H9 (cell line): ENCODE results near the gene FLCN. TPM values are rescaled to one million over a fixed set of nuclear protein-coding genes. Genes with fewer than 3 reads are reported as not detected.

Experiments used
- DNase-seq: peaks from one replicate; pipeline ENCODE4 v3.0.0-alpha.2; 2017
- H2AFZ ChIP-seq: one replicate; pipeline ENCODE4 v1.6.1; 2013; ENCODE audit warnings: mild to moderate bottlenecking, low read length, control low read depth, moderate library complexity
- H2AK5ac ChIP-seq: 2 replicates; pipeline ENCODE4 v1.6.1; 2013; ENCODE audit warnings: low read length, control low read depth, mixed read lengths; ENCODE audit not compliant: insufficient read length
- H2BK120ac ChIP-seq: one replicate; pipeline ENCODE4 v1.6.1; 2013; ENCODE audit warnings: low read depth, mild to moderate bottlenecking, low read length, control low read depth, inconsistent platforms; ENCODE audit not compliant: poor library complexity, severe bottlenecking
- H2BK12ac ChIP-seq: 2 replicates; pipeline ENCODE4 v1.6.1; 2013; ENCODE audit warnings: low read length, control low read depth, mixed read lengths, low read depth; ENCODE audit not compliant: insufficient read length
- H2BK15ac ChIP-seq: 2 replicates; pipeline ENCODE4 v1.6.1; 2013; ENCODE audit warnings: low read depth, low read length, control low read depth
- H2BK20ac ChIP-seq: one replicate; pipeline ENCODE4 v1.6.1; 2013; ENCODE audit warnings: low read depth, mild to moderate bottlenecking, low read length, control low read depth, inconsistent platforms; ENCODE audit not compliant: poor library complexity, severe bottlenecking
- H2BK5ac ChIP-seq: 2 replicates; pipeline ENCODE4 v1.6.1; 2013; ENCODE audit warnings: low read length, control low read depth, mixed read lengths; ENCODE audit not compliant: insufficient read length
- H3K14ac ChIP-seq: 2 replicates; pipeline ENCODE4 v1.6.1; 2013; ENCODE audit warnings: low read length, control low read depth; ENCODE audit not compliant: insufficient read depth
- H3K18ac ChIP-seq: 2 replicates; pipeline ENCODE4 v1.6.1; 2013; ENCODE audit warnings: low read depth, mild to moderate bottlenecking, mixed read lengths, low read length, control low read depth; ENCODE audit not compliant: insufficient read length
- H3K23ac ChIP-seq: 2 replicates; pipeline ENCODE4 v1.6.1; 2013; ENCODE audit warnings: low read length, control low read depth, mixed read lengths, low read depth; ENCODE audit not compliant: insufficient read length
- H3K23me2 ChIP-seq: 2 replicates; pipeline ENCODE4 v1.6.1; 2013; ENCODE audit warnings: low read depth, mild to moderate bottlenecking, mixed read lengths, low read length, control low read depth; ENCODE audit not compliant: insufficient read length, poor library complexity, severe bottlenecking
- H3K27ac ChIP-seq: 2 replicates; pipeline ENCODE4 v1.5.1; 2013; ENCODE audit warnings: low read length, control low read depth, mixed read lengths, low read depth; ENCODE audit not compliant: insufficient read length
- H3K27me3 ChIP-seq: 2 replicates; pipeline ENCODE4 v1.6.1; 2013; ENCODE audit warnings: low read length, control low read depth, inconsistent platforms; ENCODE audit not compliant: insufficient read depth
- H3K4ac ChIP-seq: 2 replicates; pipeline ENCODE4 v1.6.1; 2013; ENCODE audit warnings: low read depth, mild to moderate bottlenecking, control low read depth, inconsistent platforms, low read length, moderate library complexity
- H3K4me1 ChIP-seq: 2 replicates; pipeline ENCODE4 v1.6.1; 2013; ENCODE audit warnings: low read length, control low read depth, inconsistent platforms; ENCODE audit not compliant: insufficient read depth
- H3K4me2 ChIP-seq: 2 replicates; pipeline ENCODE4 v1.6.1; 2013; ENCODE audit warnings: low read length, control low read depth, mixed read lengths; ENCODE audit not compliant: insufficient read length, insufficient read depth
- H3K56ac ChIP-seq: 2 replicates; pipeline ENCODE4 v1.6.1; 2013; ENCODE audit warnings: low read depth, mild to moderate bottlenecking, mixed read lengths, low read length, control low read depth; ENCODE audit not compliant: insufficient read length
- H3K79me1 ChIP-seq: 2 replicates; pipeline ENCODE4 v1.6.1; 2013; ENCODE audit warnings: low read depth, mild to moderate bottlenecking, moderate library complexity, low read length, control low read depth, inconsistent platforms; ENCODE audit not compliant: insufficient read depth, poor library complexity, severe bottlenecking
- H3K79me2 ChIP-seq: 2 replicates; pipeline ENCODE4 v1.6.1; 2013; ENCODE audit warnings: low read length, control low read depth, inconsistent platforms; ENCODE audit not compliant: insufficient read depth
- H3K9ac ChIP-seq: 2 replicates; pipeline ENCODE4 v1.6.1; 2013; ENCODE audit warnings: low read length, control low read depth, mixed read lengths; ENCODE audit not compliant: insufficient read length; ENCODE audit errors: extremely low read depth
- H3K9me3 ChIP-seq: one replicate; pipeline ENCODE4 v1.6.1; 2013; ENCODE audit warnings: low read depth, low read length, inconsistent platforms; ENCODE audit not compliant: control insufficient read depth
- H3T11ph ChIP-seq: one replicate; pipeline ENCODE4 v1.6.1; 2013; ENCODE audit warnings: mild to moderate bottlenecking, low read length, control low read depth, inconsistent platforms
- H4K20me1 ChIP-seq: one replicate; pipeline ENCODE4 v1.6.1; 2013; ENCODE audit not compliant: control insufficient read depth, insufficient read length, insufficient read depth
- H4K5ac ChIP-seq: 2 replicates; pipeline ENCODE4 v1.6.1; 2013; ENCODE audit warnings: low read depth, mild to moderate bottlenecking, mixed read lengths, low read length, control low read depth; ENCODE audit not compliant: insufficient read length
- H4K8ac ChIP-seq: replicated peaks from 2 replicates; pipeline ENCODE4 v1.6.1; 2013; ENCODE audit warnings: low read length, control low read depth, mixed read lengths, low read depth; ENCODE audit not compliant: insufficient read length
- H4K91ac ChIP-seq: 2 replicates; pipeline ENCODE4 v1.6.1; 2013; ENCODE audit warnings: low read depth, mild to moderate bottlenecking, moderate library complexity, mixed read lengths, low read length, control low read depth; ENCODE audit not compliant: insufficient read length
- H3K27ac Mint-ChIP-seq, 3 experiments: 2 replicates in 2 of 3; 3 replicates in 1 of 3; pipeline ENCODE4 v1.8.0; 2020 to 2021; ENCODE audit warnings: mixed read lengths in 3 of 3, mild to moderate bottlenecking in 1 of 3, moderate library complexity in 1 of 3
- H3K27me3 Mint-ChIP-seq: 2 replicates; pipeline ENCODE4 v1.8.0; 2021; ENCODE audit warnings: low read depth, mild to moderate bottlenecking, moderate library complexity, mixed read lengths
- H3K36me3 Mint-ChIP-seq, 3 experiments: 2 replicates in 2 of 3; 3 replicates in 1 of 3; pipeline ENCODE4 v1.8.0; 2020 to 2021; ENCODE audit warnings: low read depth in 3 of 3, mixed read lengths in 3 of 3; ENCODE audit not compliant: insufficient read depth in 1 of 3
- H3K4me1 Mint-ChIP-seq, 2 experiments: 2 replicates each; pipeline ENCODE4 v1.8.0; 2020; ENCODE audit warnings: mixed read lengths in 2 of 2
- H3K4me3 Mint-ChIP-seq, 2 experiments: 2 replicates in 1 of 2; 3 replicates in 1 of 2; pipeline ENCODE4 v1.8.0; 2020 to 2021; ENCODE audit warnings: mild to moderate bottlenecking in 2 of 2, mixed read lengths in 2 of 2, moderate library complexity in 1 of 2
- H3K9me3 Mint-ChIP-seq, 2 experiments: 2 replicates in 1 of 2; 3 replicates in 1 of 2; pipeline ENCODE4 v1.8.0; 2020; ENCODE audit warnings: mild to moderate bottlenecking in 2 of 2, mixed read lengths in 2 of 2, moderate library complexity in 1 of 2
- WGBS: extraction: QIAGEN DNeasy Blood & Tissue Kit; methylation state at CpG from one replicate; pipeline ENCODE4 v1.1.7; 2013; ENCODE audit warnings: missing lambda C conversion rate, low lambda C conversion rate, mixed read lengths; ENCODE audit not compliant: insufficient read length; ENCODE audit errors: extremely low coverage; 5-methylcytosine and 5-hydroxymethylcytosine counted together
- total RNA-seq: library from RNA; stranded (reverse); gene quantifications from 2 replicates; pipeline ENCODE4 v1.2.1, GENCODE V29; 2021
- TF ChIP-seq, protein P1 (sequence below): fragments of 200-600 bp; sonication (generic); conservative IDR thresholded peaks from 3 replicates; pipeline ENCODE4 v1.8.0; 2021; ENCODE audit warnings: antibody characterized with exemption, mild to moderate bottlenecking

The FLCN gene
- total RNA-seq, 1 experiment from 2014 or later: 33.3 TPM

DNA sequence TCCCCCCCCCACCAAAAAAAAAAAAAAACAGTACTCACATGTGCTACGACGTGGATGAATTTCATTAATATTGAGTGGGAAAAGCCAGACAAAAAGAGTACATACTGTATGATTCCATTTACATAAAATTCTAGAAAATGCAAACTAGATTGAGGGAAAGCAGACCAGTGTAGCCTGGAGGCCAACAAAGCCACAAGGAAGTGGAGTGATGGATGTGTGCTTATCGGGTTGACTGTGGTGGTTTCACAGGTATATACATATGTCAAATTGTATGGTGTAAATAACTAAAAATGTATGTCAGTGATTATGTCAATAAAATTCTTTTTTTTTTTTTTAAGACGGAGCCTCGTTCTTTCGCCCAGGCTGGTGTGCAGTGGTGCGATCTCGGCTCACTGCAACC is 29.0 kb downstream of the FLCN start:
- Histone ChIP-seq H2AK5ac (no peak overlapping the region), H4K8ac (no peak overlapping the region), H2BK5ac (no peak overlapping the region), H3K14ac (no peak overlapping the region), H3K23me2 (no peaks in the 10 kb centered on the region), H3K18ac (no peak overlapping the region), H4K5ac (no peak overlapping the region), H3K9ac (no peak overlapping the region), H3K56ac (no peak overlapping the region), H3K23ac (no peak overlapping the region), H3K4me1 (no peaks in the 10 kb centered on the region), H4K20me1 (no peaks in the 10 kb centered on the region), H3K9me3 (no peaks in the 10 kb centered on the region), H3K79me1 (no peaks in the 10 kb centered on the region), H3K4me2 (no peak overlapping the region), H2BK12ac (no peak overlapping the region), H2BK20ac (no peak overlapping the region), H2BK15ac (no peak overlapping the region), H3K27me3 (no peaks in the 10 kb centered on the region), H3T11ph (no peak overlapping the region), H3K79me2 (no peaks in the 10 kb centered on the region), H2AFZ (no peak overlapping the region), H3K27ac (no peak overlapping the region), H2BK120ac (no peak overlapping the region), H3K4ac (no peak overlapping the region), H4K91ac (no peak overlapping the region)
- WGBS: no CpG with 5 or more reads among the region's 8 CpGs
- no peak for DNase-seq
- peaks cover 1% of the 10 kb centered on the region; the same call in 1 of the 2 replicates for H3K27me3 Mint-ChIP-seq
- no peaks in the 10 kb centered on the region for H3K4me1 Mint-ChIP-seq
- no peaks in the 10 kb centered on the region for H3K9me3 Mint-ChIP-seq
- H3K36me3 Mint-ChIP-seq: peaks cover 4 to 11% (median 4%) of the 10 kb centered on the region in 3 experiments; a peak in 6 of 7 replicates
- TF ChIP-seq, protein P1, sequence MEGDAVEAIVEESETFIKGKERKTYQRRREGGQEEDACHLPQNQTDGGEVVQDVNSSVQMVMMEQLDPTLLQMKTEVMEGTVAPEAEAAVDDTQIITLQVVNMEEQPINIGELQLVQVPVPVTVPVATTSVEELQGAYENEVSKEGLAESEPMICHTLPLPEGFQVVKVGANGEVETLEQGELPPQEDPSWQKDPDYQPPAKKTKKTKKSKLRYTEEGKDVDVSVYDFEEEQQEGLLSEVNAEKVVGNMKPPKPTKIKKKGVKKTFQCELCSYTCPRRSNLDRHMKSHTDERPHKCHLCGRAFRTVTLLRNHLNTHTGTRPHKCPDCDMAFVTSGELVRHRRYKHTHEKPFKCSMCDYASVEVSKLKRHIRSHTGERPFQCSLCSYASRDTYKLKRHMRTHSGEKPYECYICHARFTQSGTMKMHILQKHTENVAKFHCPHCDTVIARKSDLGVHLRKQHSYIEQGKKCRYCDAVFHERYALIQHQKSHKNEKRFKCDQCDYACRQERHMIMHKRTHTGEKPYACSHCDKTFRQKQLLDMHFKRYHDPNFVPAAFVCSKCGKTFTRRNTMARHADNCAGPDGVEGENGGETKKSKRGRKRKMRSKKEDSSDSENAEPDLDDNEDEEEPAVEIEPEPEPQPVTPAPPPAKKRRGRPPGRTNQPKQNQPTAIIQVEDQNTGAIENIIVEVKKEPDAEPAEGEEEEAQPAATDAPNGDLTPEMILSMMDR: no peak
- H3K4me3 Mint-ChIP-seq: no peak overlapping the region
- H3K27ac Mint-ChIP-seq: no peak overlapping the region
